H9 (cell line): ENCODE measurements around the gene ZFYVE28. TPM values are rescaled to one million over a fixed set of nuclear protein-coding genes. Genes with fewer than 3 reads are reported as not detected.
A peak's percentile ranks its signal among the peaks of the same experiment; 100 is the strongest.

ENCODE experiments used
- DNase-seq: peaks from one replicate; pipeline ENCODE4 v3.0.0-alpha.2; 2017
- H2AFZ ChIP-seq: one replicate; pipeline ENCODE4 v1.6.1; 2013; ENCODE audit warnings: mild to moderate bottlenecking, low read length, control low read depth, moderate library complexity
- H2AK5ac ChIP-seq: 2 replicates; pipeline ENCODE4 v1.6.1; 2013; ENCODE audit warnings: low read length, control low read depth, mixed read lengths; ENCODE audit not compliant: insufficient read length
- H2BK120ac ChIP-seq: one replicate; pipeline ENCODE4 v1.6.1; 2013; ENCODE audit warnings: low read depth, mild to moderate bottlenecking, low read length, control low read depth, inconsistent platforms; ENCODE audit not compliant: poor library complexity, severe bottlenecking
- H2BK12ac ChIP-seq: 2 replicates; pipeline ENCODE4 v1.6.1; 2013; ENCODE audit warnings: low read length, control low read depth, mixed read lengths, low read depth; ENCODE audit not compliant: insufficient read length
- H2BK15ac ChIP-seq: 2 replicates; pipeline ENCODE4 v1.6.1; 2013; ENCODE audit warnings: low read depth, low read length, control low read depth
- H2BK20ac ChIP-seq: one replicate; pipeline ENCODE4 v1.6.1; 2013; ENCODE audit warnings: low read depth, mild to moderate bottlenecking, low read length, control low read depth, inconsistent platforms; ENCODE audit not compliant: poor library complexity, severe bottlenecking
- H2BK5ac ChIP-seq: 2 replicates; pipeline ENCODE4 v1.6.1; 2013; ENCODE audit warnings: low read length, control low read depth, mixed read lengths; ENCODE audit not compliant: insufficient read length
- H3K14ac ChIP-seq: 2 replicates; pipeline ENCODE4 v1.6.1; 2013; ENCODE audit warnings: low read length, control low read depth; ENCODE audit not compliant: insufficient read depth
- H3K18ac ChIP-seq: 2 replicates; pipeline ENCODE4 v1.6.1; 2013; ENCODE audit warnings: low read depth, mild to moderate bottlenecking, mixed read lengths, low read length, control low read depth; ENCODE audit not compliant: insufficient read length
- H3K23ac ChIP-seq: 2 replicates; pipeline ENCODE4 v1.6.1; 2013; ENCODE audit warnings: low read length, control low read depth, mixed read lengths, low read depth; ENCODE audit not compliant: insufficient read length
- H3K23me2 ChIP-seq: 2 replicates; pipeline ENCODE4 v1.6.1; 2013; ENCODE audit warnings: low read depth, mild to moderate bottlenecking, mixed read lengths, low read length, control low read depth; ENCODE audit not compliant: insufficient read length, poor library complexity, severe bottlenecking
- H3K27ac ChIP-seq: 2 replicates; pipeline ENCODE4 v1.5.1; 2013; ENCODE audit warnings: low read length, control low read depth, mixed read lengths, low read depth; ENCODE audit not compliant: insufficient read length
- H3K27me3 ChIP-seq: 2 replicates; pipeline ENCODE4 v1.6.1; 2013; ENCODE audit warnings: low read length, control low read depth, inconsistent platforms; ENCODE audit not compliant: insufficient read depth
- H3K4ac ChIP-seq: 2 replicates; pipeline ENCODE4 v1.6.1; 2013; ENCODE audit warnings: low read depth, mild to moderate bottlenecking, control low read depth, inconsistent platforms, low read length, moderate library complexity
- H3K4me1 ChIP-seq: 2 replicates; pipeline ENCODE4 v1.6.1; 2013; ENCODE audit warnings: low read length, control low read depth, inconsistent platforms; ENCODE audit not compliant: insufficient read depth
- H3K4me2 ChIP-seq: 2 replicates; pipeline ENCODE4 v1.6.1; 2013; ENCODE audit warnings: low read length, control low read depth, mixed read lengths; ENCODE audit not compliant: insufficient read length, insufficient read depth
- H3K56ac ChIP-seq: 2 replicates; pipeline ENCODE4 v1.6.1; 2013; ENCODE audit warnings: low read depth, mild to moderate bottlenecking, mixed read lengths, low read length, control low read depth; ENCODE audit not compliant: insufficient read length
- H3K79me1 ChIP-seq: 2 replicates; pipeline ENCODE4 v1.6.1; 2013; ENCODE audit warnings: low read depth, mild to moderate bottlenecking, moderate library complexity, low read length, control low read depth, inconsistent platforms; ENCODE audit not compliant: insufficient read depth, poor library complexity, severe bottlenecking
- H3K79me2 ChIP-seq: 2 replicates; pipeline ENCODE4 v1.6.1; 2013; ENCODE audit warnings: low read length, control low read depth, inconsistent platforms; ENCODE audit not compliant: insufficient read depth
- H3K9ac ChIP-seq: 2 replicates; pipeline ENCODE4 v1.6.1; 2013; ENCODE audit warnings: low read length, control low read depth, mixed read lengths; ENCODE audit not compliant: insufficient read length; ENCODE audit errors: extremely low read depth
- H3K9me3 ChIP-seq: one replicate; pipeline ENCODE4 v1.6.1; 2013; ENCODE audit warnings: low read depth, low read length, inconsistent platforms; ENCODE audit not compliant: control insufficient read depth
- H3T11ph ChIP-seq: one replicate; pipeline ENCODE4 v1.6.1; 2013; ENCODE audit warnings: mild to moderate bottlenecking, low read length, control low read depth, inconsistent platforms
- H4K20me1 ChIP-seq: one replicate; pipeline ENCODE4 v1.6.1; 2013; ENCODE audit not compliant: control insufficient read depth, insufficient read length, insufficient read depth
- H4K5ac ChIP-seq: 2 replicates; pipeline ENCODE4 v1.6.1; 2013; ENCODE audit warnings: low read depth, mild to moderate bottlenecking, mixed read lengths, low read length, control low read depth; ENCODE audit not compliant: insufficient read length
- H4K8ac ChIP-seq: replicated peaks from 2 replicates; pipeline ENCODE4 v1.6.1; 2013; ENCODE audit warnings: low read length, control low read depth, mixed read lengths, low read depth; ENCODE audit not compliant: insufficient read length
- H4K91ac ChIP-seq: 2 replicates; pipeline ENCODE4 v1.6.1; 2013; ENCODE audit warnings: low read depth, mild to moderate bottlenecking, moderate library complexity, mixed read lengths, low read length, control low read depth; ENCODE audit not compliant: insufficient read length
- H3K27ac Mint-ChIP-seq, 3 experiments: 2 replicates in 2 of 3; 3 replicates in 1 of 3; pipeline ENCODE4 v1.8.0; 2020 to 2021; ENCODE audit warnings: mixed read lengths in 3 of 3, mild to moderate bottlenecking in 1 of 3, moderate library complexity in 1 of 3
- H3K27me3 Mint-ChIP-seq: 2 replicates; pipeline ENCODE4 v1.8.0; 2021; ENCODE audit warnings: low read depth, mild to moderate bottlenecking, moderate library complexity, mixed read lengths
- H3K36me3 Mint-ChIP-seq, 3 experiments: 2 replicates in 2 of 3; 3 replicates in 1 of 3; pipeline ENCODE4 v1.8.0; 2020 to 2021; ENCODE audit warnings: low read depth in 3 of 3, mixed read lengths in 3 of 3; ENCODE audit not compliant: insufficient read depth in 1 of 3
- H3K4me1 Mint-ChIP-seq, 2 experiments: 2 replicates each; pipeline ENCODE4 v1.8.0; 2020; ENCODE audit warnings: mixed read lengths in 2 of 2
- H3K4me3 Mint-ChIP-seq, 2 experiments: 2 replicates in 1 of 2; 3 replicates in 1 of 2; pipeline ENCODE4 v1.8.0; 2020 to 2021; ENCODE audit warnings: mild to moderate bottlenecking in 2 of 2, mixed read lengths in 2 of 2, moderate library complexity in 1 of 2
- H3K9me3 Mint-ChIP-seq, 2 experiments: 2 replicates in 1 of 2; 3 replicates in 1 of 2; pipeline ENCODE4 v1.8.0; 2020; ENCODE audit warnings: mild to moderate bottlenecking in 2 of 2, mixed read lengths in 2 of 2, moderate library complexity in 1 of 2
- WGBS: extraction: QIAGEN DNeasy Blood & Tissue Kit; methylation state at CpG from one replicate; pipeline ENCODE4 v1.1.7; 2013; ENCODE audit warnings: missing lambda C conversion rate, low lambda C conversion rate, mixed read lengths; ENCODE audit not compliant: insufficient read length; ENCODE audit errors: extremely low coverage; 5-methylcytosine and 5-hydroxymethylcytosine counted together
- total RNA-seq: library from RNA; stranded (reverse); gene quantifications from 2 replicates; pipeline ENCODE4 v1.2.1, GENCODE V29; 2021
- TF ChIP-seq, protein P1 (sequence below): fragments of 200-600 bp; sonication (generic); conservative IDR thresholded peaks from 3 replicates; pipeline ENCODE4 v1.8.0; 2021; ENCODE audit warnings: antibody characterized with exemption, mild to moderate bottlenecking

ZFYVE28 gene
- total RNA-seq, 1 experiment from 2014 or later = 0.98 TPM

- Histone ChIP-seq H2AFZ (no peak overlapping the region), H4K91ac (no peak overlapping the region), H2BK5ac (no peak overlapping the region), H3K23ac (no peak overlapping the region), H3K27ac (no peak overlapping the region), H3K9me3 (no peaks in the 10 kb centered on the region), H2BK120ac (no peak overlapping the region), H3K79me1 (no peaks in the 10 kb centered on the region), H4K8ac (no peak overlapping the region), H3K56ac (no peak overlapping the region), H4K20me1 (no peaks in the 10 kb centered on the region), H3K79me2 (no peaks in the 10 kb centered on the region), H2BK12ac (no peak overlapping the region), H3K9ac (no peak overlapping the region), H2AK5ac (no peak overlapping the region), H2BK20ac (no peak overlapping the region), H3K4me1 (no peaks in the 10 kb centered on the region), H3T11ph (no peak overlapping the region), H3K4me2 (no peak overlapping the region), H2BK15ac (no peak overlapping the region), H3K23me2 (no peaks in the 10 kb centered on the region), H3K27me3 (no peaks in the 10 kb centered on the region), H3K18ac (no peak overlapping the region), H4K5ac (no peak overlapping the region), H3K4ac (no peak overlapping the region), H3K14ac (no peak overlapping the region)
- H3K4me3 Mint-ChIP-seq = no peak overlapping the region
- TF ChIP-seq, protein P1, sequence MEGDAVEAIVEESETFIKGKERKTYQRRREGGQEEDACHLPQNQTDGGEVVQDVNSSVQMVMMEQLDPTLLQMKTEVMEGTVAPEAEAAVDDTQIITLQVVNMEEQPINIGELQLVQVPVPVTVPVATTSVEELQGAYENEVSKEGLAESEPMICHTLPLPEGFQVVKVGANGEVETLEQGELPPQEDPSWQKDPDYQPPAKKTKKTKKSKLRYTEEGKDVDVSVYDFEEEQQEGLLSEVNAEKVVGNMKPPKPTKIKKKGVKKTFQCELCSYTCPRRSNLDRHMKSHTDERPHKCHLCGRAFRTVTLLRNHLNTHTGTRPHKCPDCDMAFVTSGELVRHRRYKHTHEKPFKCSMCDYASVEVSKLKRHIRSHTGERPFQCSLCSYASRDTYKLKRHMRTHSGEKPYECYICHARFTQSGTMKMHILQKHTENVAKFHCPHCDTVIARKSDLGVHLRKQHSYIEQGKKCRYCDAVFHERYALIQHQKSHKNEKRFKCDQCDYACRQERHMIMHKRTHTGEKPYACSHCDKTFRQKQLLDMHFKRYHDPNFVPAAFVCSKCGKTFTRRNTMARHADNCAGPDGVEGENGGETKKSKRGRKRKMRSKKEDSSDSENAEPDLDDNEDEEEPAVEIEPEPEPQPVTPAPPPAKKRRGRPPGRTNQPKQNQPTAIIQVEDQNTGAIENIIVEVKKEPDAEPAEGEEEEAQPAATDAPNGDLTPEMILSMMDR = no peak
- peaks cover 13 to 19% (median 13%) of the 10 kb centered on the region in 3 experiments for H3K36me3 Mint-ChIP-seq
- peaks cover 0 to 5% of the 10 kb centered on the region in 2 experiments; a peak in 2 of 4 replicates for H3K4me1 Mint-ChIP-seq
- H3K27me3 Mint-ChIP-seq = peaks cover 15% of the 10 kb centered on the region
- no CpG with 5 or more reads among the region's 14 CpGs for WGBS
- peak overlapping the region in 1 of 3 experiments; percentile 13; a peak in 1 of 7 replicates for H3K27ac Mint-ChIP-seq
- peaks cover 20 to 22% of the 10 kb centered on the region in 2 experiments for H3K9me3 Mint-ChIP-seq
- no peak for DNase-seq
Observed at GRCh38 chr4:2377241-2377640, 41.2 kb downstream of the ZFYVE28 start.
